Pancreas (tissue), 10 donors: ENCODE data around the gene NUFIP2. TPM values are rescaled to one million over a fixed set of nuclear protein-coding genes. Genes with fewer than 3 reads are reported as not detected.

ENCODE experiments used
- ATAC-seq, 4 donors: fragments of 200-7000 bp; cut with Tn5 transposase; one replicate each; pipeline versions ENCODE4 v1.8.0 to v1.9.1; 2020; ENCODE audit warnings: mild to moderate bottlenecking in 4 of 4, moderate library complexity in 4 of 4
- DNase-seq, 6 donors: peaks; one replicate each; pipeline ENCODE4 v3.0.0-alpha.2; 2020
- FAIRE-seq: peaks from 2 replicates; lab custom pipeline; 2012; peaks lifted over from hg19 to GRCh38; lab: Jason Lieb, UNC
- H3K27ac ChIP-seq, 4 donors: fragments of 200-600 bp; sonication (generic); 1 replicate in 3 of 4; 2 replicates in 1 of 4; pipeline versions ENCODE4 v1.5.0 to v1.8.0; 2020
- H3K27me3 ChIP-seq, 4 donors: fragments of 200-600 bp; one replicate each; pipeline ENCODE4 v1.8.0; 2021
- H3K36me3 ChIP-seq, 3 donors: fragments of 200-600 bp; sonication (generic) in 1 of 3; one replicate each; pipeline versions ENCODE4 v1.5.0 to v1.8.0; 2020 to 2021
- H3K4me1 ChIP-seq, 3 donors: fragments of 200-600 bp; one replicate each; pipeline ENCODE4 v1.8.0; 2021
- H3K4me3 ChIP-seq, 4 donors: fragments of 200-600 bp; sonication (generic) in 2 of 4; one replicate each; pipeline versions ENCODE4 v1.5.0 to v1.8.0; 2020 to 2021
- H3K9me3 ChIP-seq, 4 donors: fragments of 200-600 bp; one replicate each; pipeline ENCODE4 v1.8.0; 2021
- CTCF ChIP-seq, 4 donors: fragments of 200-600 bp; sonication (generic) in 3 of 4; IDR thresholded peaks; one replicate each; pipeline versions ENCODE4 v1.5.0 to v1.8.0; 2021; ENCODE audit warnings: antibody characterized with exemption in 4 of 4
- WGBS, 2 donors: extraction: QIAGEN DNeasy Blood & Tissue Kit; methylation state at CpG; one replicate each; pipeline ENCODE4 v1.1.7; 2013; 5-methylcytosine and 5-hydroxymethylcytosine counted together
- intact Hi-C, 3 donors: fragments of 100-400 bp; cut with DNase I; formaldehyde crosslinking; loops; one replicate each; pipeline versions ENCODE4 v1.11.1 to v1.14.2; 2022
- polyA plus RNA-seq, 2 donors: library from polyadenylated mRNA; stranded (reverse); fragments of 200-250 nt; gene quantifications; one replicate each; pipeline ENCODE4 v1.2.3, GENCODE V29; 2013
- total RNA-seq, 6 donors: library from RNA; stranded (reverse); fragmentation: NEBNext Ultra II Directional in 4 of 6; extraction: Animal tissue kit (Norgen Biotek cat#: 25700) in 4 of 6; gene quantifications; one replicate each; pipeline versions ENCODE4 v1.2.1 to v1.2.4, GENCODE V29; 2021 to 2023
- donor health status: healthy with polysubstance abuse.
- donor health status: DM: no; HTN: no; CAD: no; lungs with moderate emphysema.
- donor health status: DM: no; HTN: no; CAD: no.
- donor health status: control.
- donor health status: control.
- donor health status: Bipolar disorder and iron deficiency.
- donor health status: DM: yes; HTN: yes; CAD: no.
- donor health status: DM: no; HTN: no; CAD: no.
- donor health status: DM: no; HTN: no; CAD: no.
- donor health status: DM: yes; HTN: yes; CAD: no.

Gene NUFIP2
- total and polyA plus RNA-seq, 8 donors, result 8.7 to 28.1 (median 15.3) TPM

DNA sequence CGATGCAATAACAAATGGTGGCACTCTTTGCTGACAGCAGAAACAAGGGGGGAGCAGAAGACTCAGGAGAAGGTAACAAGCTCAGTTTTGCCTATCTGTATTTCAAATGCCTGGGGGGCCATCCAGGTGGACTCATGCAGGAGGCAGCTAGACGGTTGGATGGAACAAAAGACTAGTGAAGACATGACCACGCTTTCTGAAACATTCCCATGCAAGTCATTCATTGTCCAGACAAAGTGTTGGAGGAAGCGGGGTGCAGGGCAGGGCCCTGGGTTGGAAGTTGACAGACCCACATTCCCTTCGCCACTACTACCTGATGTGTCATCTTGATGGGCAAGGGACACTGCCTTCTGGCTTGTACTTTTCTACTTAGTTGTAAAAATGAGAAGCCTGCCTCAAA lies 77.1 kb downstream of the NUFIP2 start:
- 84 to 88% methylated on average over 5 of the region's 5 CpGs for WGBS, 2 donors
- no peak for TF ChIP-seq CTCF (IDR thresholded peaks at IDR 0.05)
- H3K27me3 ChIP-seq, result no peaks in the 10 kb centered on the region
- H3K4me1 ChIP-seq, result no peaks in the 10 kb centered on the region
- FAIRE-seq (no peak), DNase-seq (no peak), ATAC-seq (no peak)
- H3K9me3 ChIP-seq, result no peaks in the 10 kb centered on the region
- H3K36me3 ChIP-seq, result no peaks in the 10 kb centered on the region
- no peak overlapping the region for H3K27ac ChIP-seq
- no peak overlapping the region for H3K4me3 ChIP-seq
- intact Hi-C loops, result loop anchor here in 2 of 3 donors (5.0 to 10.0 kb wide), 2 partner anchors 65 to 72 kb away; no protein-coding TSS in a partner anchor

DNA sequence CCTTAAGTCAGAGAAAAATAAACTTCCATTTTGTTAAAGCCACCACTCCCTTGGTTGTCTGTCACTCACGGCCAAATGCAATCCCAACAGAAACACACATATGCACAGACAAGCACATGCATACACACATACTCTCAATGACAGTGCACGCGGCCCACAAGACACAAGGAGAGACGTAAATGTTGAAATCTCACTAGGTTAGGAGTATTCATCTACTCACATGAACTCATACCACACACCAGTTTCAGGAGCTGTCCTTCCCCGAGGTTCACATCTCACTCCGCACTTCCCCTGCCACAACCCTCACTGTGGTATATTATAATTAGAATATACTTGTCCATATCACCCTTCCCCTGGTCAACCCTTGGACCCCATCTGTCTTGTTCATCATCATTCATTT lies 77.8 kb downstream of the NUFIP2 start:
- Histone ChIP-seq H3K27me3 (no peaks in the 10 kb centered on the region), H3K4me1 (no peaks in the 10 kb centered on the region), H3K4me3 (no peak overlapping the region), H3K27ac (no peak overlapping the region), H3K9me3 (no peaks in the 10 kb centered on the region), H3K36me3 (no peaks in the 10 kb centered on the region)
- FAIRE-seq, result no peak
- no peak for ATAC-seq
- intact Hi-C loops, result loop anchor here in 2 of 3 donors (5.0 to 10.0 kb wide), 2 partner anchors 64 to 71 kb away; no protein-coding TSS in a partner anchor
- no peak for DNase-seq
- WGBS, 2 donors, result 71% methylated on average over 6 of the region's 6 CpGs
- TF ChIP-seq CTCF (IDR thresholded peaks at IDR 0.05), result no peak

GRCh38 chr17:29215717-29216116 lies 78.2 kb downstream of the NUFIP2 start:
- TF ChIP-seq CTCF (IDR thresholded peaks at IDR 0.05), result no peak
- DNase-seq (no peak), FAIRE-seq (no peak), ATAC-seq (no peak)
- H3K36me3 ChIP-seq, result no peaks in the 10 kb centered on the region
- no peak overlapping the region for H3K27ac ChIP-seq
- WGBS, 2 donors, result 44 to 45% methylated on average over 4 of the region's 4 CpGs
- no peaks in the 10 kb centered on the region for H3K9me3 ChIP-seq
- no peak overlapping the region for H3K4me3 ChIP-seq
- intact Hi-C loops, result loop anchor here in 2 of 3 donors (5.0 to 10.0 kb wide), 2 partner anchors 63 to 71 kb away; no protein-coding TSS in a partner anchor
- H3K4me1 ChIP-seq, result no peaks in the 10 kb centered on the region
- no peaks in the 10 kb centered on the region for H3K27me3 ChIP-seq

DNA sequence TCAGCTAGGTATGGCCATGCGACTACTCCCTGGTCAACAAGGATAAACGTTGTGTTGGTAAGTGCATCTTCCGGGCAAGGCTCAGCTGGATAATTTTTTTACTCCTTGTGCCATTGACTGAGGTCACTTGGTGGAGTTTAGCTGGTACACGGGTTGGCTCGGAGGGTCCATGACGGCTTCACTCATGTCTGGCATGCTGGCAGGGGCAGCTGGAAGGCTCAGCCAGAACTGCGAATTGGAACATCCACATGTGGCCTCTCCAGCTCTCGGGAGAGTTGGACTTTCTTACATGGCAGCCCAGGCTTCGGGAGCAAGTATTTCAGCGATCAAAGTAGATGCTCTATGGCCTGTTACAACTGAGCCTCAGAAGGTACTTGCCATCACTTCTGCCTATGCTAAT lies 78.8 kb downstream of the NUFIP2 start:
- H3K36me3 ChIP-seq, result no peaks in the 10 kb centered on the region
- H3K4me1 ChIP-seq, result no peaks in the 10 kb centered on the region
- no peak overlapping the region for H3K4me3 ChIP-seq
- WGBS, 2 donors, result 80 to 83% methylated on average over 10 of the region's 10 CpGs
- no peak overlapping the region for H3K27ac ChIP-seq
- DNase-seq, result no peak
- FAIRE-seq, result no peak
- no peak for TF ChIP-seq CTCF (IDR thresholded peaks at IDR 0.05)
- H3K27me3 ChIP-seq, result no peaks in the 10 kb centered on the region
- H3K9me3 ChIP-seq, result no peaks in the 10 kb centered on the region
- intact Hi-C loops, result loop anchor here in 2 of 3 donors (5.0 to 10.0 kb wide), 2 partner anchors 63 to 70 kb away; no protein-coding TSS in a partner anchor
- no peak for ATAC-seq
